HS-5 (cell line): Measurements from ENCODE around the gene KLHL20.
"Not testable (repeated sequence)": the region's sequence is repeated elsewhere in the genome, so short reads cannot be mapped to it uniquely, and the experiment has no call there.

Source experiments
- DNase-seq: peaks from one replicate; pipeline ENCODE4 v3.0.0-alpha.2; 2012; ENCODE audit warnings: low read depth

KLHL20 gene

DNA sequence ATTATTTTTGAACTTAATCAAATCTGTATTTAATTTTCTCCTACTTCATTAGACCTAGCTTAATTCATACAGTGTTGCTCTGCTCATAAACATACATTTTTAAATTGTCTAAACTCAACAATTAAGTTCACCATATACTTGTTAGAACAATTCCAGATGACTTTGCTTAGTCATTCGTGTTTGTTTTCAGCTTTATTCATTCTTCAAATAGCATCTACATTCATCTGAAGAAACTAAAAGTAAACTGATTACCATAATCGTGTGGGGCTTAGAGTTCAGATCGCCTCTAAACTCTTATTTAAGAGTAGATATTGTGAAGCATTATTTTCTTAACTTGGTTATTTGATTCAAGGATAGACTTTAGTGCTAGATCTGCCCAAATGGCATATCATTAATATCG lies 34.4 kb downstream of the KLHL20 start:
- no peak for DNase-seq

- DNase-seq: no peak
Measured at GRCh38 chr1:173753830-173754229, 39.0 kb downstream of the KLHL20 start.

- DNase-seq: no peak
Measured at GRCh38 chr1:173757666-173758065, 42.9 kb downstream of the KLHL20 start.

DNA sequence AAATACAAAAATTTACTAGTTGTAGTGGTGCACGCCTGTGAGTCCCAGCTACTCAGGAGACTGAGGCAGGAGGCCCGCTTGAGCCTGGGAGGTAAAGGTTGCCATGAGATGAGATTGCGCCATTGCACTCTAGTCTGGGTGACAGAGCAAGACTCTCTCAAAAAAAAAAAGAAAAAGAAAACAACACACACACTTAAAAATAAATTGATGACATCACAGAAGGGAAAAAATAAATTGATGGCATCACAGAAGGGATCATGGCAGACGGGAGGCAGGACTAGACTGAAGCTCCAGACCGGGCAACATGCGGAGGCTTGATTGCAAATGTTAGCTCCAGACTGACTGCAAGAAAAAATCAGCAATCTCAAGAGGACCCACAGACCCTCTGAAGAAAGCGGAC lies 43.3 kb downstream of the KLHL20 start:
- no peak for DNase-seq

GRCh38 chr1:173758980-173759379 lies 44.2 kb downstream of the KLHL20 start:
- DNase-seq: no peak

- not testable (repeated sequence) for DNase-seq
Measured at GRCh38 chr1:173764331-173764730, 49.5 kb downstream of the KLHL20 start.

GRCh38 chr1:173768206-173768605 lies 53.4 kb downstream of the KLHL20 start:
- DNase-seq: no peak

- DNase-seq: no peak
Measured at GRCh38 chr1:173768827-173769226, 54.0 kb downstream of the KLHL20 start.

DNA sequence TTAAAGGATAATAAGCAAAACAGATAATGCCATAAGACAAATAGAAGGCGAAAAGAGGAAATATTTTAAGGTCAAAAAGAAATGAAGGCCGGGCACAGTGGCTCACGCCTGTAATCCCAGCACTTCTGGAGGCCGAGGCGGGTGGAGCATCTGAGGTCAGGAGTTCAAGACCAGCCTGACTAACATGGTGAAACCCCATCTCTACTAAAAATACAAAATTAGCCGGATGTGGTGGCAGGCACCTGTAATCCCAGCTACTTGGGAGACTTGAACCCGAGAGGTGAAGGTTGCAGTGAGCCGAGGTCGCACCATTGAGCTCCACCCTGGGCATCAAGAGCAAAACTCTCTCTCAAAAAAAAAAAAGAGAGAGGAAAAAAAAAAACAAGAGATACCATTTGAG lies 55.5 kb downstream of the KLHL20 start:
- not testable (repeated sequence) for DNase-seq

GRCh38 chr1:173771560-173771959 lies 56.8 kb downstream of the KLHL20 start:
- DNase-seq: no peak

DNA sequence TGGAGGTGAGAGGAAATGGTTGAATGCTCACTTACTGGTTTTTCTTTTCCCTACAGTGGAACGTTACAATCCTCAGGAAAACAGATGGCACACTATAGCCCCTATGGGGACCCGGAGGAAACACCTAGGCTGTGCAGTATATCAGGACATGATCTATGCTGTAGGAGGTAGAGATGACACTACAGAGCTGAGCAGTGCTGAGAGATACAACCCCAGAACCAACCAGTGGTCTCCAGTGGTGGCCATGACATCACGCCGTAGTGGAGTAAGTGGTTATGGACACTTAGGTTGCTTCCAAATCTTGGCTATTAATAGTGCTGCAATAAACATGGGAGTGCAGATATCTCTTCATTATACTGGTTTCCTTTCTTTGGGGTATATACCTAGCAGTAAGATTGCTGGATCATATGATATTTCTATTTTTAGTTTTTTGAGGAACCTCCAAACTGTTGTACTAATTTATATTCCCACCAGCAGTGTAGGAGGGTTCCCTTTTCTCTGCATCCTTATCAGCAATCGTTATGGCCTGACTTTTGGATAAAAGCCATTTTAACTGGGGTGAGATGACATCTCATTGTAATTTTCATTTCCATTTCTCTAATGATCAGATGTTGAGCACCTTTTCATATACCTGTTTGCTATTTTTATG lies 60.9 kb downstream of the KLHL20 start:
- no peak for DNase-seq

- no peak for DNase-seq
Measured at GRCh38 chr1:173779936-173780335, 65.2 kb downstream of the KLHL20 start.

- DNase-seq: no peak
Measured at GRCh38 chr1:173784997-173785396, 70.2 kb downstream of the KLHL20 start.

- no peak for DNase-seq
Measured at GRCh38 chr1:173789841-173790240, 75.1 kb downstream of the KLHL20 start.

GRCh38 chr1:173798078-173798477 lies 83.3 kb downstream of the KLHL20 start:
- no peak for DNase-seq

- DNase-seq: not testable (repeated sequence)
Measured at GRCh38 chr1:173799995-173800394, 85.2 kb downstream of the KLHL20 start.

DNA sequence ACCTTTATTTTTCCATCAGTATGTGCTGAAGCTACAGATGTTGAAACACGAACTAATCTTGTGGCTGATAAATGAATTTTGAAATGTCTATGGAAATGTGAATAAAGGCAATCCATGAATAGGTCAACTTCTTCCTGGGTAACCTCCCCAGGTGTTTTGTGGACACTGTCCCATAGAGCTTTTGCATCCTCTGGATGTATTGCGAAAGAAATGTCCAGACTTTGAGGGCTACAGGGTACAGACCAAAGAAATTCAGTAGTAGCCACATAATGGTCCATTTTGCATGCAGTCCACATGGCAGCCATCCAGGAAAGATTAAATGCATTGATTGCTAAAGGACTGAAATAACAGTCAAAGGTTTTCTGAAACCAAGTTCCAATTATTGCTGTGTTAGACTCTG lies 88.2 kb downstream of the KLHL20 start:
- no peak for DNase-seq

- not testable (repeated sequence) for DNase-seq
Measured at GRCh38 chr1:173813654-173814053, 98.9 kb downstream of the KLHL20 start.

DNA sequence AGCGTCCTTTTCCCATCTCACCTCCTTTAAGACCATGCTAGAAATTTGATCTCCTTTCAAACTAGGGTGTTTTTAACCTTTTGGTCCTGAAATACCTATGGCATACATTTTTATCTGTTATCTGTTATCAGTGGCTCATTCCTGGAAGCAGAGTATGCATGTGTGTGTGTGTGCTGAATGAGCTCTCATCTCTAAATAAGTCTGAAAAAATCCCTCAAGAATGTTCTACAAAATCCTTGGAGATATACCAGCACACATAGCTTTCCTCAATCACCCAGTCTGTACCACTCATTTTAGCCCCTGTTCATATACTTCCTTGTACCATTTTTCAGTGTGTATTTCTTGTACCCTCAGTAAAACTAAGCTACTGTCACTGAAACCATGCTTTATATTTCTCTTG lies 103.7 kb downstream of the KLHL20 start:
- DNase-seq: no peak

GRCh38 chr1:173821680-173822079 lies 106.9 kb downstream of the KLHL20 start:
- no peak for DNase-seq

DNA sequence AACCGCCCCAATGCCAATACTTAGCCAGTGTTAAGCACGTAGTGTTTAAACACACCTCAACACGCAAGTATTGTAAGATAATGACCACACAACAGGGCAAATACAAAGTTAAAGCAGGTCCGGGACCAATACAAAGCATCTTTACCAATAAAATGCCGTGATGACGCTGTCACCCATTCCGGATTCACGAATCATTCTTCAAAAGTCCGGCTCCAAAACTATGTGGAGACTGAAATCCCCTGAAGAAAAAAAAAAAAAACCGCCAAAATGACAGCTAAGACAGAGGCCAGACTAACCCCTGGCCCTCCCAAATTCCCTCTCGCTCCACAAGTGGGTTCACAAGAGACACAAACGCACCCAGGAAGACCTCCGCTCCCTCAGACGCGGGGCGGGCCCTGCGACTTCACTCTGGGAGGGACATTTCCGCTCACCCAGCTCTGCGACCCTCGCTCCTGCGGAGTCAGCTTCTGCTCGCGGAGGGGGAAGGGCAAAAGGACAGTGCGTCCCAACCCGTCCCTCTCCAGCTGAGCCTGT lies 109.1 kb downstream of the KLHL20 start:
- DNase-seq: no peak

GRCh38 chr1:173824315-173825081 lies 109.7 kb downstream of the KLHL20 start, which contains the start of the genes CENPL and DARS2:
Gene CENPL, minus strand, starts transcription at chr1:173824883. Its CDS starts 13,584 bp downstream, at chr1:173811299.
Gene DARS2, plus strand, starts transcription at chr1:173824673. Its CDS starts 557 bp downstream, at chr1:173825230.
- DNase-seq: peak; percentile 94

DNA sequence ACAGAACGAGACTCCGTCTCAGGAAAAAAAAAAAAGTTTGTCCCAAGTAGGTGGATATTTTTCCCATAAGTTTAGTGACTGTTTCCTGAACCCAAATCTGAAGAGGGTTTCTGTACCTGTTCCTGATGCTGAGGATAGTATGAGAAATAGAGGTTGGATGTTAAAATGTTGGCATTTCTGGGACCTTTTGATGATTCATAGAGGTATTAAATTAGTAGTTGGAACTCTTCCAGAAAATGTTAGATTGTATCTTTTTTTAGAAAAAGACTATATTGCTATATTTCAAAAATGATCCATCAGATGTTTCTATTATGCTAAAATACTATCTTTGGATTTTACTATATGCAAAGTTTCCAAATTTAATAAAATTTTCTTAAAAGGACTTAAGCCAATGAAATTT lies 112.8 kb downstream of the KLHL20 start:
- DNase-seq: no peak
